ENCODE results near the gene USP24. TPM values are rescaled to one million over a fixed set of nuclear protein-coding genes. Genes with fewer than 3 reads are reported as not detected.

Gene USP24
- polyA plus RNA-seq, 4 donors: 36.7 to 61.4 (median 45.2) TPM

Other genes with a start within 250 kb of the USP24 start
- gene TMEM61, start 234.7 kb downstream of the USP24 start, polyA plus RNA-seq (ENCODE audit: insufficient read length in 4 of 4): 1 to 10 TPM; 1.2 to 1.6 (median 1.5) TPM
- 1 to 10 TPM; 4.2 to 6.2 (median 4.9) TPM for gene BSND, start 216.4 kb downstream of the USP24 start, polyA plus RNA-seq (ENCODE audit: insufficient read length in 4 of 4)
- 1 to 10 TPM; 1.2 to 2.4 (median 1.6) TPM for gene PCSK9, start 175.8 kb downstream of the USP24 start, polyA plus RNA-seq (ENCODE audit: insufficient read length in 4 of 4)